ENCODE results near the gene FNDC1.

FNDC1 gene

DNA sequence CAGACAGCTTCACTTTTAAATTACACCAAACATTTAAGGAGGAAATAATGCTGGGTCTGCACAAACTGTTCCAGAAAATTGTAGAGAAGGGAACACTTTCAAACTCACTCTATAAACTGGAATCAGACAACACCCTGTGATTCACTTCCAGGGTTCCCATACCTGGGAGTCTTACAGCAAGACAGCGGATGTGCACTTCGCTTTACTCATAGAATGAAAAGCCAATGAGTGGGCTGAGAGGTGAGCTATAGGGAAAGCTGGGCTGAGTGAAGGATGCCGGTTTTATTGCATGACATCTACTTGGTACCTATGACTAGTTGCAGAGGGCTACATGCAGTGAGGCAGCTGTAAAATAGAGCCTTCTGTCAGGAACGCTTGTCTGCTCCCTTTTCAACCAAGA, 152.1 kb downstream of the FNDC1 start:
- Histone ChIP-seq H3K4me2 (ENCODE audit: low read length, poor library complexity, severe bottlenecking) (no peak overlapping the region), H3K4me1 (ENCODE audit: control insufficient read depth, insufficient read depth, low read depth, low read length) (no peaks in the 10 kb centered on the region), H3K36me3 (ENCODE audit: control insufficient read depth in 1 of 2, insufficient read depth in 2 of 2, low read depth in 1 of 2, low read length in 2 of 2) (no peaks in the 10 kb centered on the region), H2AK5ac (ENCODE audit: low read length, severe bottlenecking) (no peak overlapping the region), H3K27me3 (ENCODE audit: control insufficient read depth in 1 of 2, insufficient read depth in 1 of 2, low read length in 2 of 2) (peaks cover 0 to 11% of the 10 kb centered on the region in 2 experiments), H2AFZ (ENCODE audit: low read depth, low read length) (no peak overlapping the region), H4K91ac (ENCODE audit: low read length) (no peak overlapping the region), H2BK12ac (ENCODE audit: low read length in 2 of 2) (no peak overlapping the region), H2BK120ac (ENCODE audit: low read depth, low read length) (no peak overlapping the region), H3K14ac (ENCODE audit: low read length in 2 of 2) (no peak overlapping the region), H3K18ac (ENCODE audit: low read depth in 1 of 2, low read length in 2 of 2) (no peak overlapping the region), H3K9ac (ENCODE audit: low read length) (no peak overlapping the region), H3K4me3 (ENCODE audit: insufficient read depth in 1 of 2, low read depth in 1 of 2, low read length in 2 of 2) (no peak overlapping the region), H3K27ac (ENCODE audit: low read length, poor library complexity, severe bottlenecking) (no peak overlapping the region), H3K79me1 (replicated peaks; ENCODE audit: low read length, poor library complexity, severe bottlenecking) (no peaks in the 10 kb centered on the region), H3K4ac (ENCODE audit: low read depth in 1 of 2, low read length in 2 of 2) (no peak overlapping the region), H3K9me3 (ENCODE audit: control insufficient read depth, low read length) (no peaks in the 10 kb centered on the region), H4K8ac (ENCODE audit: low read length) (no peak overlapping the region), H3K23ac (ENCODE audit: low read length in 2 of 2) (no peak overlapping the region), H2BK15ac (ENCODE audit: low read depth, poor library complexity, severe bottlenecking) (no peak overlapping the region), H2BK5ac (ENCODE audit: low read depth, low read length, poor library complexity, severe bottlenecking) (no peak overlapping the region)
- WGBS = 62% methylated on average over 4 of the region's 4 CpGs
- no peak for DNase-seq

Data from mesenchymal stem cell (in vitro differentiated cells and primary cell).